ENCODE data around the gene MORN4.
"Not testable (repeated sequence)": the region's sequence is repeated elsewhere in the genome, so short reads cannot be mapped to it uniquely, and the experiment has no call there.

Gene MORN4

GRCh38 chr10:97597778-97598177 lies 35.5 kb downstream of the MORN4 start:
- DNase-seq (ENCODE audit: low read depth in 2 of 2) = no peak

GRCh38 chr10:97596101-97597082 lies 36.9 kb downstream of the MORN4 start:
- no peak for DNase-seq (ENCODE audit: low read depth in 2 of 2)

GRCh38 chr10:97593421-97593820 lies 39.9 kb downstream of the MORN4 start:
- DNase-seq (ENCODE audit: low read depth in 2 of 2) = no peak

- no peak for DNase-seq (ENCODE audit: low read depth in 2 of 2)
Measured at GRCh38 chr10:97590748-97591495, 42.4 kb downstream of the MORN4 start.

- no peak for DNase-seq (ENCODE audit: low read depth in 2 of 2)
Measured at GRCh38 chr10:97590082-97590747, 43.1 kb downstream of the MORN4 start.

GRCh38 chr10:97589479-97589878 lies 43.8 kb downstream of the MORN4 start, which contains the start of gene C10orf62:
TSS of gene C10orf62 (plus strand) at chr10:97589721. CDS start at chr10:97589898, 177 bp downstream.
- no peak for DNase-seq (ENCODE audit: low read depth in 2 of 2)

GRCh38 chr10:97587183-97587582 lies 46.1 kb downstream of the MORN4 start:
- no peak for DNase-seq (ENCODE audit: low read depth in 2 of 2)

GRCh38 chr10:97585439-97585811 lies 47.9 kb downstream of the MORN4 start:
- no peak for DNase-seq (ENCODE audit: low read depth in 2 of 2)

- DNase-seq (ENCODE audit: low read depth in 2 of 2) = no peak
Measured at GRCh38 chr10:97584798-97585438, 48.4 kb downstream of the MORN4 start.

- DNase-seq (ENCODE audit: low read depth in 2 of 2) = no peak
Measured at GRCh38 chr10:97584060-97584797, 49.1 kb downstream of the MORN4 start, which contains the start of gene HOGA1. TSS of gene HOGA1 (plus strand) at chr10:97584389. CDS start at chr10:97584704, 315 bp downstream.

GRCh38 chr10:97583476-97583875 lies 49.8 kb downstream of the MORN4 start:
- no peak for DNase-seq (ENCODE audit: low read depth in 2 of 2)

- no peak for DNase-seq (ENCODE audit: low read depth in 2 of 2)
Measured at GRCh38 chr10:97582169-97582568, 51.1 kb downstream of the MORN4 start.

- DNase-seq (ENCODE audit: low read depth in 2 of 2) = no peak
Measured at GRCh38 chr10:97580421-97581367, 52.6 kb downstream of the MORN4 start.

- DNase-seq (ENCODE audit: low read depth in 2 of 2) = no peak
Measured at GRCh38 chr10:97578171-97578844, 55.0 kb downstream of the MORN4 start.

GRCh38 chr10:97577701-97578100 lies 55.6 kb downstream of the MORN4 start:
- no peak for DNase-seq (ENCODE audit: low read depth in 2 of 2)

- not testable (repeated sequence) for DNase-seq (ENCODE audit: low read depth in 2 of 2)
Measured at GRCh38 chr10:97576487-97576886, 56.8 kb downstream of the MORN4 start.

GRCh38 chr10:97575127-97575668 lies 58.1 kb downstream of the MORN4 start:
- no peak for DNase-seq (ENCODE audit: low read depth in 2 of 2)

GRCh38 chr10:97574374-97575126 lies 58.8 kb downstream of the MORN4 start:
- no peak for DNase-seq (ENCODE audit: low read depth in 2 of 2)
